GM23248 (cell line): ENCODE data around the gene POP4.

Experiments
- EZH2 ChIP-seq: fragments of 200-600 bp; sonication (generic); IDR thresholded peaks from 2 replicates; pipeline ENCODE4 v1.6.1; 2018; ENCODE audit warnings: antibody characterized with exemption, mild to moderate bottlenecking; ENCODE audit not compliant: insufficient read depth, poor library complexity, severe bottlenecking
- EZH2phosphoT487 ChIP-seq: fragments of 200-600 bp; sonication (generic); IDR thresholded peaks from 2 replicates; pipeline ENCODE4 v1.6.1; 2018; ENCODE audit warnings: antibody characterized with exemption, moderate library complexity, mild to moderate bottlenecking, low read depth; ENCODE audit not compliant: insufficient read depth

DNA sequence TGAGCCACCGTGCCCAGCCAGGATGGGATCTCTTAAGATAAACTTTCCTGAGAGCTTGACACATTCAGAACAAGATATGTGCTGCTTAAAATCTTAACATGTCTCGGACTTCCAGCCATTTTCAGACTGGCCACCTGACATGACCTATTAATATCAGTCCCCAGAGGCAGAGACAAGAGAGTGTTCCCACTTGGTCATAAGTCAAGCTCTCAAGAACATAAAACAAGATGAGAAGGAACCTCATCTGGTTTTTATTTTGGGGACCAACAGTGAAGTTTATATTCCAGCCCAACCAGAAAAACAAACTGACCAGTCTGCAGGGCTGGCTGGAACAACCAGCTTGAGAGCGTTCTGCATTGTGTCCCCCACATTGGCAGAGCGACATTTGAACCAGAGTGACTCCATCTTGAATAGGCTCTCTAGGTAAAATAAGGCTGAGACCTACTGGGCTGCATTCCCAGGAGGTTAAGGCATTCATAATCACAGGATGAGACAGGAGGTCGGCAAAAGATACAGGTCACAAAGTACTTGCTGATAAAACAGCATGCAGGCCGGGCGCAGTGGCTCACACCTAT, 37.4 kb downstream of the POP4 start:
- TF ChIP-seq EZH2 (no peak), EZH2phosphoT487 (no peak)
